Skin epidermis (tissue), 12 donors: ENCODE results near the gene FOXE3.
"Not testable (repeated sequence)": the region's sequence is repeated elsewhere in the genome, so short reads cannot be mapped to it uniquely, and the experiment has no call there.

Experiments
- H3K27ac ChIP-seq, 21 experiments: fragments of 200-600 bp; sonication (generic) in 11 of 21; one replicate each; pipeline ENCODE4 v1.5.0; 2020; ENCODE audit warnings: mild to moderate bottlenecking in 3 of 21, inconsistent platforms in 2 of 21, moderate library complexity in 2 of 21
- H3K4me3 ChIP-seq, 7 experiments: fragments of 200-600 bp; sonication (generic) in 2 of 7; one replicate each; pipeline ENCODE4 v1.5.0; 2020; ENCODE audit warnings: inconsistent platforms in 2 of 7, mild to moderate bottlenecking in 2 of 7, moderate library complexity in 1 of 7

Gene FOXE3

DNA sequence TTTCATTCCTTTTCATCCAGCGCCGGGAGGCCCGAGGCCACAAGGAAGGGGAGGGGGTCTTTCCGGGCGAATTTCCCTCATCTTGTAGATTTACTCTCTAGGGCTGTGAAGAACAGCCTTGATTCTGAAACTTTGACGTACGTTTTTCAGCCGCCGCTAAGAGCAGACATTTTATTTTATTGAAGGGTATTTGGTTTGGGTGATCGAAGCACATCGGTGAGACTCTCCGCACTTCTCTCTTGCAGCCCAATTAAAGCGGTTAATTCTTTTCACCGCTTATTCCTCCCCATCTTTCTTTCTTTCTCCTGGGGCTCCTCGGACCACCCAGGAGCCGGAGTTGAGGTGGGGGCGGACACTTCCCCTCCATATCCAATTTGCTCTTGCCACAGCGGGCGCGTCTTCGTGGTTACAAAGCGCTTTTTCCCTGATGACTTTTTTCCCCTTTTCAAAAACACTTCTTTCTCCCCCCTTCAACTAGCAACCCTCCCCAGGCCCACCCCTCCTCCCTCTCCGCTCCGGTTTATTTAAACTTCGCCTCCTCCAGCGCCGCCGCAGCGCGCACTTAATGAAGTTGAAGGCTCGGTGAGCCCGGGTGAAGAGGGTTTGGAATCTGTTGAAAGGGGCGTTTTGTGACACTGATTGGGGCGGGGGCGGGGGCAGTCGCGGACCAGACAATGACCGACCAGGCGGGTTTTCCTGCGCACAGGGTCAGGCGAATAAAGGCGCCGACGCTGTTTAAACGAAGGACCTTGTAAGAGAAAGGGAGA is 27.6 kb downstream of the FOXE3 start:
- no peak overlapping the region for H3K4me3 ChIP-seq
- no peak overlapping the region for H3K27ac ChIP-seq

DNA sequence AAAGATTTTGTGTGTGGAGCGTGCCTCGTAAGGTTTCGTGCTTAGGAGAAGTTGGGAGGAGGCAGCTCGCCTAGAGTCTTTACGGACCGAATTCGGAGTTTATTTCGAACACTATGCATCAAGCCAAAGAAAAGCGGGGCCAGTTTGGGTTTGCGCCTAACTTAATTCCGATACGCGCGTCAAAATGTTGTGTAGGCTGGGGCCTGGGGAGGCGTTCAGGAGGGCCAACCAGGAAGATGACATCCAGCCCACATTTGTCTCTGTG is 28.1 kb downstream of the FOXE3 start:
- no peak overlapping the region for H3K27ac ChIP-seq
- H3K4me3 ChIP-seq = peak overlapping the region in 1 of 7 experiments; percentile 9

DNA sequence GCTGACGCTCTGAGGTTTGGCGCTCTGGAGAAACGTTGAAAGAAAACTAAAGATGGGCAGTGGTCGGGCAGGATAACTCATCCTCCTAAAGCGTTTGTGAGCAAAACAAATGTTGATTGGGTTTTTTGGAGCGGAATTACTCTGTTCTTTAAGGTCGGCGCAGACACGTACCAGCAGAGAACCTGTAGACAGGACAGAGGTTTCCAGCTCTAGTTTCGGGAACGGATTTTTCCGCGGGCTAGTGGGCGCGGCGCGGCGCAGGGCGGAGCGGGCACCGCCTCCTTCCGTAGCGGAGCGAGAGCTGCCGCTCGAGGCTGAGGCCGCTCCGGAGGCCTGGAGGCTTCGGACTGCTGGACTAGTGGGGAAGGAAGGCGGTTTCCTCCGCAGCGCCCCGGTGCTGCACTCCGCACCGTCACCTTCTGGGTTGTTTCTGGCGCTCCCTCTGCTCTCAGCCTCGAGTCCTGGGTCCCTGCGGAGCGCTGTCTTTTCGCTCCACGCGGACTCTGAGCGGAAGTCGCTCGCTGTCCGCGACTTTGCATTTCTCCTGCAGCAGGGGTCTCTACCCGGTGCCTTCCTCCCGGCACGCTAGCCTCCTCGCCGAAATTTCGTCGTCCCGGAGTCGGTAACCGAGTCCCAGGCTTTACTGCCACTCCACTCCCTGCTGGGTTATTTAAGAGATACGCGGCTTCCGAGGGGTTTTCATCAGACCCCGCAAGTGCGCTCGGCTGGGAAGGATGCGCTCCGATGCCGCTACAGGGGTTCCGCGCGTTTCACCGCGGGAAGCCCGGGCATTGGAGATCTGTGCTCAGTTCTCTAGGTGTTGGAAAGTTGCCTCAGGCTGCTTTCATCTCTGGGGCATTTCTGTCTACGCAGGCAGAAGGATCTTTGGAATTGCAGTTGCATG is 28.7 kb downstream of the FOXE3 start:
- Histone ChIP-seq H3K4me3 (peak overlapping the region in 6 of 7 experiments; percentile 8 to 20 (median 12)), H3K27ac (no peak overlapping the region)

DNA sequence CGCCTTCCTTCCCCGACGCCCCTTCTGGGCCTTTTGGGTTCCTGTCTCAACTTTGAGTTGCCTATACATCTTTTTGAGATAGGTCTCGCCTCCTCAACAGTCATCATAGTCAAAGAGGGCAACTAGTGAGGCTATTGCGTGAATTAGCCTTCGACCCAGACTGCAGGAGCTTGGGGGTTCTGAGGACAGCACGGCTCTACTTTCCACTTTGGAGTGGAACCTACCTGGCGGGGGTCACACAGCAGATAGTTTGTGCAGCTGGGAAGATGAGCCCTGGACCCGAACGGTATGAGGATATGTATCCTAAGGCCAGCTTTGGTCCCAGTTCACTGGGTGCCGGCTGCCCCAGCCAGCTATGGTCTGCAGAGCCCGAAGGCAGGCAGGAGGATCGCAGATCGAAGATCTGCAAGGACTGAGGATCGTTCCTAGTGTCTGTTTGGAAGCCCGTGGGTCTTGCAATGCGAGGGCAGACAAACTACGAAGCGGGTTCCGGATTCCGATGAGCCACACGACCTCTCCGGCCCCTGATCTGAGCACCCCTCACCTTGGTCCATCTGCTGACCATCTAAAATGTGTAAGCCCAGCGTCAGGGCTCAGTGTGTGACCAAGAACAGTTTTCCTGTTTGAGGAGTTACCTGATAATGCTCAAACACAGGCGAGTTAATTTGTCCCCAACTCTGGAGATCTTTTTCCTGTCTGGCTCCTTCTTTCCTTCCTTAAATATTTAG is 29.9 kb downstream of the FOXE3 start:
- H3K4me3 ChIP-seq = no peak overlapping the region
- H3K27ac ChIP-seq = no peak overlapping the region

DNA sequence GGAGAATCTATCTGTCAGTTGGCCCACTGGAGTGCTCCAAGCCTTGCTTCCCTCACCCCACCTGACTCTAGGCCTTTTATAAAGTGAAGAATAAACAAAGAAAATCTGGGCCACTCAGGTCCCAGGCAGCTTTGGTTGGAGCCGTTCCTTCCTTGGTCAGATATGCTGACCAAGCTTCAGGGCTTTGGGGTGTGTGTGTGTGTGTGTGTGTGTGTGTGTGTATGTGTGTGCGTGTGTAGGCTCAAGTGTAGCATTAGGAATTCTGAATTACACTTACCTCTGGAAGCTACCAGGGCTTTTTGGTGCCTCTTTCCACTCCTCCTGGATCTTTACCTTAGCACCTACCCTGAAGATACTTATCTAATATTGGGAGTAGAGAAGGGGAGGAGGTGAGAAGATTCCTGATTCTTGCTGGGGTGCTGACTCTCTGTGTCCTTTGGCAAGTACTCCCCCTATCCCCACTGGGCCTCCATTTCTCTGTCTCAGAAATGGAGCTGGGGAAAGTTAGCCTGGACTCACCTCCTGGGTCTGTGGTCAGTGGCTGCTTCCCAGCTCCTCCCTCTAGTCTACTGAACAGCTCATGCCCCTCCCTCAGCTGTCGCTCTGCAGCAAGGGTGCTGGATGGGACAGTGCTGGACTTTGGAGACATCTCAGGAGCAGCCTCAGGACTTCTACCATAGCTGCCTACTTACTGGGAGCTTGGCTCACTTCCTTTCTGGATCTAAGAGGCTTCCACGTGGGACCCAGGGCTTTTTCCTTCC is 32.6 kb downstream of the FOXE3 start:
- Histone ChIP-seq H3K27ac (no peak overlapping the region), H3K4me3 (no peak overlapping the region)

DNA sequence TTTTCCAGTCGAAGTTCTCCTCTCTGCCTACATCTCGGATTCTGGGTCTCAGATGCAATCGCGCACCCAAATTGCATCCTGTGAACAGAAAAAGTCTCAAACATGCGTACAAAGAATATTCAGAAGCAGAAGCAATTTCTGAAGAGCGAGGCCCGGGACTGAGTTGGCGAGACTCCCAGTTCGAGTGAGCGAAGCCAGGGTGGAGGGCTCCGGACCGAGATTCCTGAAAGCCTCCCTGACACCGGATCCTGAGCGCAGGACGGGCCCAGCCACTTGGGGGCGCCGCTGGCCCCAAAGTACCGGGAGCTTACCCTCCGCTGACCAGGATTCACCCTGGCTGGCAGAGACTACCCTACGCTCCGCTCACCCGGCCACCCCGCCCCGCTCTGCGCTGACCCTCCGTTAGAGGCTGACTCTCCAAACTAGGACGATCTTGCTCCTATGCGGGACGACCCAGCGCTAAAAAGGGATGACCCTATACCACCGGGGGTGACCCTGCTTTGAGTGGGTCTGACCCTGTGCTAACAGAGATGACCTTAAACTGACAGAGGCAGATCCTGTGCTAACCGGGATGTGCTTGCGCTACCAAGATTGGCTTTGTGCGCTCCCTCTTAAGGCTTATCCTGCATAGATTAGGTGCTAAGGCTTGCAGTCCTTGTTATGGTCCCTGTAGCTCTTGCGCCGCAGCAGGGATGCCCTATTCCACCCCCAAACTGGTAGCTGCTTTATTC is 33.9 kb downstream of the FOXE3 start:
- H3K27ac ChIP-seq = no peak overlapping the region
- H3K4me3 ChIP-seq = no peak overlapping the region

DNA sequence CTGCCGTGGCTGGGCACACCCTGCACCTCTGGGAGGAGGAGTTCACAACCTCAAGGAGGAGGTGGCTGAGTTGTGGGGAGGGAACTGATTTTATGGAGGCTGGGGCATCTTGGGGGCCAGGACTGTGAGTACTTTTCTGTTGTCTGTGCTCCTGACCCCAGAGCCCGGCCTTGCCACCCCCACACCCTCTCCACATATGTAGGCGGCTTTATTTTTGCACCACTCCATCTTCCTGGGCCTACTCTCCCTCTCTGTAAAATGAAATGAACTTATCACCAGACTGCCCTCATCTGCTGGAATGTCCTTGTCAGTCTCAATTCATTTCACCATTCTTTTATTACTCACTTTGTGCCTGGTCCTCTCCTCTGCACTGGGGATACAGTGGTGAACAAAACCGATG is 34.5 kb downstream of the FOXE3 start:
- Histone ChIP-seq H3K4me3 (no peak overlapping the region), H3K27ac (no peak overlapping the region)

DNA sequence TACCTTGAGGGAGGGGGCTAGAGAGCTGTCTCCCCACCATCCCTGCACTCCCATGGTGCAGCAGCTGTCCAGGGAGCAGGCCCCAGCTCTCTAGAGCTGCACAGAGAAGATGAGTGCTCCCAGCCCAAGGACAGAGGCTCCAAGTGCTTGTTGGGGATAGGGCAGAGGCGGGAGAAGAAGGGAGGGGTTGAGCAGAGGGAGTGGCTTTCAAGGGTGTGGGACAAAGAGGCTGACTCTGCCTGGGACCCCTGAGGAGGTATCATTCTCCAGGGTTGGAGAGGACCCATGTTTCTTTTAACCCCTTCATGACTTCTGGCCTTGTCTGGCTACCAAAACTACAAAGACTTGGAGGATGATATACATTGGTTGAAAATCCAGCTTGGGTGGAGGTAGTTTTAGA is 36.3 kb downstream of the FOXE3 start:
- Histone ChIP-seq H3K27ac (no peak overlapping the region), H3K4me3 (no peak overlapping the region)

DNA sequence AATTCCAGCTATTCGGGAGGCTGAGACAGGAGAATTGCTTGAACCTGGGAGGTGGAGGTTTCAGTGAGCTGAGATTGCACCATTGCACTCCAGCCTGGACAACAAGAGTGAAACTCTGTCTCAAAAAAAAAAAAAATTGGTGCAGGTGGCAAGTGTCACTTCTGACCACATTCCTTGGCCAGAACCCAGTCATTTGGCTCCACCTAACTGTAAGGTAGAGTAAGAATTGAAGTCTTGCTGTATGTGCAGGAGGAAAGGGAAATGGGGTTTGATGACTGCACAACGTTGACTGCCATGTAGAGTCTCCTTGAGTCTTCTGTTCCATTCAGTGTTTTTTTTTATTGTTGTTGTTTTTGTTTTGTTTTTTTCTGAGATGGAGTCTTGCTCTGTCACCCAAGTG is 37.8 kb downstream of the FOXE3 start:
- not testable (repeated sequence) for H3K27ac ChIP-seq

DNA sequence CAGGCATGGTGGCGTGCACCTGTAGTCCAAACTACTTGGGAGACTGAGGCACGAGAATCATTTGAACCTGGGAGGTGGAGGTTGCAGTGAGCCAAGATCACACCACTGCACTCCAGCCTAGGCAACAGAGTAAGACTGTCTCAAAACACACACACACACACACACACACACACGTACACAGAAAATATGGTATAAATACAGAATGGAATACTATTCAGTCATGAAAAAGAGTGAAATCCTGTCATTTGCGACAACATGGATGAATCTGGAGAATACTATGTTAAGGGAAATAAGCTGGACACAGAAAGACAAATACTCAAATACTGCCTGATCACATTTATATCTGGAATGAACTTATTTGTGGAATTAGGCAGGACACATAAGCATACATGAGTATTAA is 40.2 kb downstream of the FOXE3 start:
- no peak overlapping the region for H3K4me3 ChIP-seq
- no peak overlapping the region for H3K27ac ChIP-seq

More for the DNA sequence above, 37.8 kb downstream of the FOXE3 start:
- not testable (repeated sequence) for H3K4me3 ChIP-seq

DNA sequence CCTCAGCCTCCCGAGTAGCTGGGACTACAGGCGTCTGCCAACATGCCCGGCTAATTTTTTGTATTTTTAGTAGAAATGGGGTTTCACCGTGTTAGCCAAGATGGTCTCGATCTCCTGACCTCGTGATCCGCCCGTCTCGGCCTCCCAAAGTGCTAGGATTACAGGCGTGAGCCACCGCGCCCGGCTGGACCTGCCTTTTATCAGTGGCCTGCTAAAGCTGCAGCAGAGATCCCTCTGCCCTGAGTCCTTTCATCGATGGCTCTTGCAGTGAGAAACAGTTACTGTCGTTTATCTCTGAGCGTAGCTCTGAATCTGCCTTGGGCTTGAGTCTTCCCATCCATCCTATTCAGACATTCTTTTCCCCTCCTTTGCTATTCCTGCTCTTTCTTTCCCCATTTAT is 41.5 kb downstream of the FOXE3 start:
- H3K4me3 ChIP-seq, H3K27ac ChIP-seq: not testable (repeated sequence)

DNA sequence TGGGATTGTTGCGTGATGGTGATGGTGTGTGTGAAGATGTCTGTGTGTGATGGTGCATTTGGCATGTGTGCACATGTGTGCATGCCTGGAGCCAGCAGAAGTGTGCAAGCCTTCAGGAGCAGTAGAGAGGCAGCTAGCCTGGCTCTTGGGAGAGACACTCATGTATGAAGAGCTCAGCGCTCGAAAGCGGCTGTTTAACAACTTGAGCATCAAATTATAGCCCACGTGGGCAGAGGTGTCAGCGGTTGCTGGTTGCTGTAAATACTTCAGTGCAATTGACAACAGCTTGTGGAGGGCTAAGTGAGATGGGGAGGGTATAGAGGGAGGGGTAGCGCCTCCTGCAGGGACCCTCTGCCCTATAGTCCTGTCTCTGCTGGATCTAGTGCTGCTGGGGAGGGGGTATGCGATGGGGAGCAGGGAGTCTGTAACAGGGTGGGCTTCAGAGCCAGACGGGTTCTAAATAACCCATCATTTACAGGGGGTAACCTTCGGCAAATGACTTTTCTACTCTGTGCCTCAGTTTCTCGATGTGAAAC is 43.2 kb downstream of the FOXE3 start:
- no peak overlapping the region for H3K4me3 ChIP-seq
- no peak overlapping the region for H3K27ac ChIP-seq

DNA sequence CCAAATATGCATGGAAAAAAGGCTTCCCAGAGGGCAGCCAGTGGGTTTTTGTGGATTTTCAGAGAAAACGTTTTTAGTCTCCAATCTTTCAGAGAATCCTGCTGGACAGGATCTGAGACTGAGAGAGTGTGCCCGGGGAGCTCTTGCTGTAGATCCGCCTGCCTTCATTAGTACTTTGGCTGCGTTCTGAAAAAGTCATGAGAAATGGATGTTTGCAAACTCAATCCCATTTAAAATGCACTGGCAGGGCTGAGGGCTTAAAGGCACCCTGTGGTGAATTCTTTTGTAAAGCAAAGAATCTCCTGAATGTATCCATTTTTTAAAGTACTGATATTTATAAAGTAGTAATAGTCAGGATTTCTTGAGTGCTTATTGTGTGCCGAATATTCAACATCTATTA is 44.0 kb downstream of the FOXE3 start:
- Histone ChIP-seq H3K27ac (no peak overlapping the region), H3K4me3 (no peak overlapping the region)

DNA sequence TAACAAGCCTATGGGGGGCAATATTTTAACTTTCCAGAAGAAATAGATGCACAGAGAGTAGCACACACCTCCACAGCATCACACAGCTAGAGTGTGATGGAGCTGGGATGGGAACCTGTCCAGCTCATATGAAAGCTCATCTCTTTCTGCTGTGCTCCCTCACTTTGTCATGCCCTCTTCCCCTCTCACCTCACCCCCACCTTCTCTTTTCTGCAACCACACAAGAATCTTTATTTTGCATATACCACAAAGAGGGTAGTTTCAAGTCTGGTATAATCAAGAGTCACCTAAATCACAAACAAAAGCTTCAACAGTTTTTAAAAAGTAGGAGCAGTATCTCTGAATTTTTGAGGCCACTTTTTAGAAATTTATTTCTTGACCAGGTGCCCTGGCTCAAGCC is 44.4 kb downstream of the FOXE3 start:
- no peak overlapping the region for H3K27ac ChIP-seq
- no peak overlapping the region for H3K4me3 ChIP-seq

DNA sequence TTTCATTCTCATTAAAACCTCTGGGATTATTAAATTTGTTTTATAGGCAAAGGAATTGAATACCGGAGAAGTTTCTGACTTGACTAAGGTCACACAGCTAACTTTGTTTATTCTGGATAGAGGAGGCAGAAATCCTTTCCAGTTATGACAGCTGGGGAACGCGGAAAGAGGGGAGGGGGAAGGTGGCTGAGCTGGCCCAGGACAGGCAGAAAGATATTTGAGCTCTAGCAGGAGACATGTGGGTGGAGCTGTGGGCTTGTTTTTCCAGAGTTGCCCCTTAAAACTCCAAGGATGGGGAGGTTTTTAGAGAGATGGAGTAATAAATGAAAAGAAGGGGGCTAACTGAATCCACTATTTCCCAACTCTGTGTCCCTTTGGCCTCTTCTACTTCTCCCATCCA is 49.5 kb downstream of the FOXE3 start:
- H3K27ac ChIP-seq = no peak overlapping the region
- no peak overlapping the region for H3K4me3 ChIP-seq
